ENCODE results near the gene DMD.

Gene DMD

DNA sequence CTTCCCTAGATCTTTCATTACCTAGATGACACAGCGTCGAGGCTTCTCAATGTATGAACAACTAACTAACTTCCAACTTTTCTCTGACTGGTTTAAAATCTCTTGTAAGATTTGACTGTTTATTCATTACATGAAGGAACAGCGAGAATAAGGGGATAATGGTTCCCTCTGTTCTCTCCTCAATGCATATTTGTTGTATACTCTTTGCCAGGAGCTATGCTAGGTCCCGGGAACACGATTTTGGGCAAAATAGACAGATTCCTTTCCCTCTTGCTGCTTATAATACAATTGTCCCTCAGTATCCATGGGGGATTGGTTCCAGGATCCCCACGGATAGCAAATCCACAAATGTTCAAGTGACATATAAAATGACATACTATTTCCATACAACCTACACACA is 1020.0 kb downstream of the DMD start:
- DNase-seq (ENCODE audit: low read depth) = no peak
- TF ChIP-seq, protein P1, sequence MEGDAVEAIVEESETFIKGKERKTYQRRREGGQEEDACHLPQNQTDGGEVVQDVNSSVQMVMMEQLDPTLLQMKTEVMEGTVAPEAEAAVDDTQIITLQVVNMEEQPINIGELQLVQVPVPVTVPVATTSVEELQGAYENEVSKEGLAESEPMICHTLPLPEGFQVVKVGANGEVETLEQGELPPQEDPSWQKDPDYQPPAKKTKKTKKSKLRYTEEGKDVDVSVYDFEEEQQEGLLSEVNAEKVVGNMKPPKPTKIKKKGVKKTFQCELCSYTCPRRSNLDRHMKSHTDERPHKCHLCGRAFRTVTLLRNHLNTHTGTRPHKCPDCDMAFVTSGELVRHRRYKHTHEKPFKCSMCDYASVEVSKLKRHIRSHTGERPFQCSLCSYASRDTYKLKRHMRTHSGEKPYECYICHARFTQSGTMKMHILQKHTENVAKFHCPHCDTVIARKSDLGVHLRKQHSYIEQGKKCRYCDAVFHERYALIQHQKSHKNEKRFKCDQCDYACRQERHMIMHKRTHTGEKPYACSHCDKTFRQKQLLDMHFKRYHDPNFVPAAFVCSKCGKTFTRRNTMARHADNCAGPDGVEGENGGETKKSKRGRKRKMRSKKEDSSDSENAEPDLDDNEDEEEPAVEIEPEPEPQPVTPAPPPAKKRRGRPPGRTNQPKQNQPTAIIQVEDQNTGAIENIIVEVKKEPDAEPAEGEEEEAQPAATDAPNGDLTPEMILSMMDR (IDR thresholded peaks at IDR 0.05; ENCODE audit: low read depth, low read length, missing control alignments) = no peak
- H3K4me3 ChIP-seq (ENCODE audit: low read depth, low read length) = no peak overlapping the region

- TF ChIP-seq, protein P1 (IDR thresholded peaks at IDR 0.05; ENCODE audit: low read depth, low read length, missing control alignments) = no peak
These were observed 1026.2 kb downstream of the DMD start for GRCh38 chrX:32185160-32185559.

GRCh38 chrX:32183066-32183465 is 1028.3 kb downstream of the DMD start:
- TF ChIP-seq, protein P1 (IDR thresholded peaks at IDR 0.05; ENCODE audit: low read depth, low read length, missing control alignments) = no peak
- DNase-seq (ENCODE audit: low read depth) = no peak
- H3K4me3 ChIP-seq (ENCODE audit: low read depth, low read length) = no peak overlapping the region

More at GRCh38 chrX:32185160-32185559, 1026.2 kb downstream of the DMD start:
- no peak overlapping the region for H3K4me3 ChIP-seq (ENCODE audit: low read depth, low read length)
- DNase-seq (ENCODE audit: low read depth) = no peak

- no peak for DNase-seq (ENCODE audit: low read depth)
- TF ChIP-seq, protein P1 (IDR thresholded peaks at IDR 0.05; ENCODE audit: low read depth, low read length, missing control alignments) = no peak
- H3K4me3 ChIP-seq (ENCODE audit: low read depth, low read length) = no peak overlapping the region
These were observed 1034.8 kb downstream of the DMD start for GRCh38 chrX:32176510-32176909.

DNA sequence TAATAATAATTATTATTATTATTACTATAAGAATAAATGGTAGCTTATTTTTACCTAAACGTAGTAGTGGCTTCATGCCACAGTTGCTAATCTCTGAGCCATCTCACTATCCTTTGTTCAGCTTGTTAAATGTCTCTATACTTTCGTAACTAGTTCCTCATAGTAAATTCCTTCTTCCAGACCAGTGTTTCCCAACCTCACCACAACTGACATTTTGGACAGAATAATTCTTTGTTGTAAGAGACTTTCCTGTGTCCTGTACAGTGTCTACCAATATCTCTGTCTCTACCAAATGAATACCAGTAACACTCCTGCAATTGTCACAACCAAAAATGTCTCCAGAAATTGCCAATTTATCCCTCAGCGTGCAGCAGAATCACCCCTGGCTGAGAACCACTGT is 1040.9 kb downstream of the DMD start:
- DNase-seq (ENCODE audit: low read depth) = no peak

DNA sequence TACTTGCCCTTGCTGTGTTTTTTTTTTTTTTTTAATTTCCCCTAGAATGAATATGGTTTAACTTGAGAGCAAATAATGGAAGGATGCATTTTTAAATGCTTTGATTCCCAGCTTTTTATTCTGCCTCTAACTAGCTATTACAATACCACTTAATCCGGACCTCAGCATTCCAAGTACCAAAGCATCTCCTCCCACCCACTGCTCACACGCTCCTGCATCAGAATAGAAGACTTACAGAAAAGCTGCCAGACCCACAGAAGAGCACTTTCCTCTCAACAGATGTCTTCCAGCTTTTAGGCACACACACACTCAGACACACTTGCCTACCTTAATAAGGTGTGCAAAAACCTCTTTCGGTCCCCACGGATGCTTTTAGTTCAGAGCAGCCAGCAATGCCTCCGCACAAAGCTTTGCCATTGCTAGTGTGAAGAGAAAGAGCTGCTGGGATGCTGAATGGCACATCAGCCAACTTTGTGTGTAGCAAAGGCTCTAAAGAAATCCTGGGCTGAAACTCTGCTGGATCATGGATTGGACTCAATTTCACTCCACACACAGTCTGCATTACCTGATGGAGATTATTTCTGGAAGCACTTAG is 1056.2 kb downstream of the DMD start:
- no peak for DNase-seq (ENCODE audit: low read depth)
- no peak overlapping the region for H3K4me3 ChIP-seq (ENCODE audit: low read depth, low read length)
- TF ChIP-seq, protein P1 (IDR thresholded peaks at IDR 0.05; ENCODE audit: low read depth, low read length, missing control alignments) = no peak

More for the DNA sequence above, 1040.9 kb downstream of the DMD start:
- H3K4me3 ChIP-seq (ENCODE audit: low read depth, low read length) = no peak overlapping the region
- TF ChIP-seq, protein P1 (IDR thresholded peaks at IDR 0.05; ENCODE audit: low read depth, low read length, missing control alignments) = no peak

DNA sequence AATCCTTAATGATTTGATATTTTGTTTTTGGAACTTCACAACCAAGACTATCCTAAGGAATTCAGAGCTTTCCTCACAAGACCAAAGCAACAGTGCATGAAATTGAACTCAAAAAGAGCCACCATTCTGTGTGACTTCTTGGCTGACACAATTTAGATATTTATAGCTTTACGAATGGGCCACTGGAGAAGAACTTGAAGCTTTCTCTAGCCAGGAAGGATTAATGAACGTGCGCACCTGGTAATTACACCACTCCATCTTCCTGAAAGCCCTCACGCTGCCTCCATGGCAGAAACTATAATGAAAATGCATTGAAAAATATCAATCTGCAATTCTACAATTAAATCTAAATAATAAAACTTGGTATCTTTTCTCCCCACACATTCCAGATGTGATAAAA is 1057.8 kb downstream of the DMD start:
- DNase-seq (ENCODE audit: low read depth) = no peak
- TF ChIP-seq, protein P1 (IDR thresholded peaks at IDR 0.05; ENCODE audit: low read depth, low read length, missing control alignments) = no peak

More for the DNA sequence above, 1057.8 kb downstream of the DMD start:
- no peak overlapping the region for H3K4me3 ChIP-seq (ENCODE audit: low read depth, low read length)

Measured in GM12864 (cell line).